CD4-positive, alpha-beta T cell treated with Interleukin-17A for 4 hours (primary cell): ENCODE results near the gene VPS13C.

Experiments
- DNase-seq: peaks from one replicate; pipeline ENCODE4 v3.0.0-alpha.2; 2020; ENCODE audit warnings: mixed read lengths

Gene VPS13C

DNA sequence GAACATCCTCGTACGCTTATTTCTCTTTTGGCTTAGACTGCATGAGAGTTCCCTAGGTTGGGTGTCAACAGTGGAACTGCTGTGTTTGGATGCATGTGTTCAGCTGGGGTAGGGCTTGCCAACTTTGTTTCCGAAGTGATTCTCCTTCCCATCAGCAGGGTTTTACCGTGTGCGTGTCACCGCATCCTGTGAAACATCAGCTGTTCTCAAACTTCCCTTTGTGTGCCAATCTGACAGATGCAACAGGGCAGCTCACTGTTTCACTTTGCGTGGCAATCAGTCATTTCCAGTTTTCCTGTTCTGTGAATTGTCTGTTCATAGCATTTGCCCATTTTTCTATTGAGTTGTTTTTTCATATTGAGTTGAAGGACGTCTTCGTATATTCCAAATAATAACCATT, 218.8 kb downstream of the VPS13C start:
- no peak for DNase-seq

DNA sequence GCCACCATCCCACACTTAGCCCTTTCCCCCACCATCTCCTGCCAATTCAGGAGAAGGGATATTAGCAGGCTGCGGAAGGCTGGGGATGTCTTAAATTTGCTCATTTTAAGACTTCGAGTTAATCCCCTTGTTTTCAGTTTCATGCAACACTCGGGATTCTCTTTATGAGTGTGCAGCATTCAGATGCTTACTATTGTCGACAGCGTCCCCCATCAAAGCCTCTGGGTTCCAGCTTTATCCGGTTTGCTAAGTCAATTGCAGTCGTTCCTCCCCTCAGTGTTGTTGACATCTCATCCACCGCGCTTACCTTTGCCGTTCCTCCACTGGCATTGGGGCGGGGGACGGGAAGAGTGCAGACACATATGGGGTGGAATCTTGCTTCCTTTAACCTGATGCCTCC, 220.2 kb downstream of the VPS13C start:
- DNase-seq: no peak

DNA sequence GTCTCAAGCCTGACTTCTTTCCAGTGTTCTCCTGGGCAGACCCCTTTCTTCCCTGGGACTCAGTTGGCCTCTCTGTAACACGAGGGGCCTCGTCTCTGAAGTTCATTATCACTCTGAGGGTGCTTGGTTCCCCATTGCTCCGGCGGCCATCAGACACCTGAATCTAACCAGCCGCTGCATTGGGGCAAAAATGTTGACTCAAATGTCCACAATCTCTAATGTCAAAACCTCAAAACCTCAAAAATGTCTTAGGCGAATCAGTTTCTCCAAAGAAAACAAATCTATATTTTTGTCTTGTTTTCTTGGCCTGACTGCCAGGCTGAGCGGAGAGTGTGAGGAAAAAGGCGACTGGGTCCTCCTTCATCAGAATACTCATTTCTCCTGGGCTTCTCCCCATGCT, 220.7 kb downstream of the VPS13C start:
- DNase-seq: no peak

DNA sequence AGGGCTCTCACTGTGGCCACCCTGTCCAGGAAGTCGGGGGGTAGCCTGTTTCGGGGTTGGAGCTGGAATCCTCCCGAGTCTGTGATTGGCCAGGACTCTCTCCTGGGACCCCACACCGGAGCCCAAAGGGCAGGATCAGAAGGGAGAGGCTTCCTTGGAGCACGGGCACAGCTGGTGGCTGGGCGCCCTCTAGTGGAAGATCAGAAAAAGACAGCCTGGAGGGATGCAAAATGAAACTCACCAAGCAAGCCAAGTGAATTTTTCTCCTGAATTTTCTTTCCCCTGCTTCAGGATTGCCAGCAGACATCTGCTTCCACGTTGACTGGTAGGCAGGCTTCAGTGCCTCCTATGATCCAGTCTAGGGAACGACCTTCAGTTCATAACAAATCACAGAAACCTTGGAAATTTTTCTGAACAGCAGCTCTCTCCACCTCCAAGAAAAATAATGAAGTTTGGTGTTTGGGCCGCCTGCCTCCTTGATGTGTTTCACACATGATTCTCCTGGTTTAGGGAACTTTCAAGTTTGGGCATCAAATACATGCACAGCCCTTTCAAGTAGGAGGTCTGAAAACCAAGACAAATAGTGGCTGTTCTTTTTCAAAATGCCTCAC, 224.6 kb downstream of the VPS13C start:
- peak; percentile 59 for DNase-seq

DNA sequence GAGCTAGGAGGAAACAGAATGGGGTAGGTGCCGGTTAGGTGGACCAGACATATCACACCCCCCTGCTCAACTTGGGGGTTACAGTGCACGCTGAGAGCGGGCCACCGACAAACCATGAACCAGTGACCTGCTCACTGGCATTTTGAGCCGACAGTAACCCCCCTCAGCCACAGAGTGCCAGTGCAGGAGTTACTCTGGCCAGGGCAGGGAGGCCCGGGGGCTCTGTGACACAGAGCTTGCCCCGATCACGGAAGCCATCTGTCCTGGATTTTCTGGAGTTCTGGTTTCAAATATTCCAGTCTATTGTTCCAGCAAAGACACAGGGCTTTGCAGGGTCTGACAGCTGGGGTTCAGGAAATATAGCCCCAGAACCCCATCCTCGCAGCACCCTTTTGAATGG, 225.2 kb downstream of the VPS13C start:
- DNase-seq: no peak

DNA sequence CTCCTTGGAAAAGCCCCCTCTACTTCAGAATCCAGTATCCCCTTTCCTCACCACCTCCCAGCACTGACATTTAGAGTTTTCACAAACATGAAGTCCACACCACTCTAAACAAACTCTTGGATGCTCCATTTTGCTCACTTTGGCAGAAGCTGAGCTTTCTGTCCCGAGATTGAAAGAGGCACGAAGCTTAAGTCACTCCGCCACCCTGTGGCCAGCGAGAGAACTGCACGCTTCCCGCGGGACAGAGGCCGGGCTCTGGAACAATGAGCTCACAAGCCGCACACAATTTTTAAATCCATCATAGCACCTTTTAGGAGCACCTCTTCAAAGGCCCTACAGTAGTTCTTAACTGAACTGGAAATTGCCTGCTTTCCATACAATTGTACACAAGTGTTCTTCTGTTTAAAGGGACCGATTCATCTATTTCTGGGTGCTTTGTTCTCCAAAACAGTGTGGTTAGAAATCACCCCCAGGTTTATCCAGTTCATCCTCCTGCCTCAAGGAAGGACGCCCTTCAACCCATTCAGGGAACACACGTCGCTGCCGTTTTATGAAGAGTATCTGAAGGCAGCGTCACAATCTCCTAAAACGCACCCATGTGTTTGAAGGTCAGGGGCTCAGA, 226.1 kb downstream of the VPS13C start:
- DNase-seq: peak; percentile 76

DNA sequence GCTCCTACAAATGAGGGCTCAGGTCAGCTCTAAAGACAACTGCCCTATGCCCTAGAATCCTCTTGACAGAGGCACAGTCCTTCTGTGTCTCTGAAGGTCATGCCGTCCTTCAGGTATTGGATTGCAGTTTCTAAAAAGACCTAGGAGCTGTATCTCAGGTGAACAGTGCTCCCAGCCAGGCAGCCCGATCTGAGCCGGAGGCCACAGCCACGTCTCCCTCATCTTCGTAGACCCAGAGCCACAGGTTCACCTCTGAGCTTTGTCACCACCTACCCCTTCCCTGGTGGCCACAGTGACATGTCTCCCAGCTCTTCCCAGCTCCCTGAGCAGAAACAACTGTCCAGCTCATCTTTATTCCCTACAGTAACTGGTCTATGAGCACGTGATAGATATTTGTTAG, 228.0 kb downstream of the VPS13C start:
- no peak for DNase-seq

DNA sequence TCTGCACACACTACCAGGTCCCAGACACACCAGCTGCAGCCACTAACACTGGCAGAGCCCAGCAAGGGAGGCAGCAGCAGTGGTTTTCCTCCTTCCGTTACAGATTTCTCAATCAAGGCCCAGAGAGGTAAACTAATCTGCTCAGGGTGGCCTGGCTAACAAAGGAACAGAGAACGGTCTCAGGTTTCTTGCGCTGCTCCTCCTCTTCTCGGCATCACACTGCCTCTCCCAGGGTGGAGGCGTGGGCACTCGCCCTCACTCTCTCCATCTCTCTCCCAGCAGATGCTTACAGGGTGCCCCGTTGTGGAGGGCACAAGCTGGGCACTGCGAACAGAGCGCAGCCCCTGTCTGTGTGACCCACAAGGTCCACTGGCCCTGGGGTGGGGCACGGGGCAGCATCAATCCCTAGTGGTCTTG, 228.7 kb downstream of the VPS13C start:
- DNase-seq: no peak

DNA sequence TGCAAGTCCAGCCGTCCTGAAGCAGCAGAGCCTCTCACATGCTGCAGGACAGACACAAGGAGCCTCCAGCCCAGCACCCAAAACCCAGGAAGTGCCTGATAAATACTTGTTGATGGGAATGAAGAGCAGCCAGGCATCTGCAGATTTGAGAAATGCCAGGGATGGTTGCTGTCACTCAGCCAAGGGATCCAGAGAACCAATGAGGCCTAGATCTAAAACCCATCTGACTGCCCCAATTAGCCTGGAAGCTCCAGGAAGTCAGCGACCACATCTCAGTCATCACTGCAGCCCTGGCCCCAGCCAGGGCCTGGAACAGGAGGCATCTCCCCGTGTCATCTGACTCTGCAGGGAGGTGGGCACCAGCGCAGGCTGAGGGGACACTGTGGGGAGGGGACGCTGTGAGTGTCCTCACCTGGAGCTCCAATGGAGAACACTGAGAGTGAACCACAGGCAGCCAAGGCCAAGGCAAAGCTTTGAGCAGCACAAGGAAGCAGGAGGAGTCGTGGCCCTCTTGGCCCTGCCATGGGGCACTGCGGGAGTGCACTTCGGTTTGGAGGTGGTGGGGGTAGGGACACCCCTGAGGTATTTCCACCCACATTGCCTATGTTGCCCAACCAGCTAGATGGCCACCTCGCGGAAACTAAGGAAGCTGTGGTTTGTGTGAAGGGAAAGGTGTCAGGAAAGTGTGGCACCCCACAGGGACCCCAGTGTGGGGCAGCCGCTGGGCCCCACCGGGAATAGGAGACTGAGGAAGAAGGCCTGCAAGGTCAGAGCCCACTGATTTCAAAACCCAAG, 229.5 kb downstream of the VPS13C start:
- no peak for DNase-seq

DNA sequence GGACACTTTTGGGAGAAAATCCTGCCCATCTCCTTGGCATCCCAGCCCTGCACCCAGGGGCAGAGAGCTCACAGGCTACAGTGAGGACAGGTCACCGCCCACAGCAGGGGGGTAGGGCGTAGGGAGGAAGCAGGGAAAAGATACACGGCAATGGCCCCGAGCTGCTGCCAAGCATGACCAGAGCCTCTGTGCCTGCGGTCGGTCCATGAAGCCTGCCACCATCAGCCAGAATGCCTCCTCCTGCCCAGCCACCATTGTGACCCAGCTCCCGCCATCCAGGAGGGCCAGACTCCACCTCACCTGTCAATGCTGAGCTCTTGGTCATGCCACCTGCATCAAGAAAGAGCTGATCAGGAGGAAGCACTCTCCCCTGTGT, 230.7 kb downstream of the VPS13C start:
- DNase-seq: no peak

DNA sequence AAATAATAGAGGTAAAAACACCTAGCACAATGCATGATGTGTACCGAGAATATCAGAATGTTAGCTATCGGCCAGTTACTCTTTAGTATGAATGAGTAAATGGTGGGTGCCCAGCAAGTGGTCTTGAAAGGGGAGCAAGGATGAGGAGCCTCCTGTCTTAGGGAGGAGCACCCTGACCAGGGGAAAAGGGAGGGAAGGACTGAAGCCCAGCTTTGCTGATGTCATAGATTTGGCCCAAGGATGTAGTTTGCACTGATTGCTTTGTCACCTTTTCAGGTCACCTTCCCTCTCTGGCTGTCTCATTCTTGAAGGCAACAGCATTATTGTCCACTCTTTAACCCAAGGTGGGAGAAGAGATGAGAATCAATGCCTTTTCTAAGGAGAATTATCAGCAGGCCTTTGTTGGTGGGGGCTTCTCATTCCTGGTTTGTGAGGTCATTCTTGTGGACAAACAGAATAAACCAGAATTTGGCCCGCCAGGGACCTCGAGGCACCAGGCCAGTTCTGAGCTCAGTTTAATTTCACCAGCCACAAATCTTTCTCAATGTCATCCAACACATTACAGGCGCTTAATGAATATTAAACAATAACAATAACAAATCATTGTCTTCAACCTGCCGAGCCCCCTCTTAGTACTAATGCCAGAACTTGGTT, 231.3 kb downstream of the VPS13C start:
- DNase-seq: no peak

DNA sequence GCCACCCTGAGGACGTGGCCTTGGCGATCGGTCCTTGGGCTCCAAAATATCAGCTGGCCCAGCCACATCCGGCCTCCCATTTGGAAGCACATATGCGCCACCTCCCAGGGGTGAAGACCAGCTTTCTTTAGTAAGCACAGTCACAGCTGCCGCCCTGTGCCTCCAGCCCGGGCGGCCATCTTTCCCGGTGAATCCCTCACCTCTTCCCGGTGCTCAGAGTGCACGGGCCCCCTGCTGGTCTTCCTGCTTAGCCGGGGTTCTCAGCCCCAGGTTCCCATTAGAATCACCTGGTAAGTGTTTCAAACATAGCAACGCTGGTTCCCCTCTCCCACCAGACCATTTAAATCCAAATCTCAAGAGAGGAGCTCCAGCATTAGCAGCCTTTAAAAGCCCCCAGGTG, 232.2 kb downstream of the VPS13C start:
- no peak for DNase-seq

DNA sequence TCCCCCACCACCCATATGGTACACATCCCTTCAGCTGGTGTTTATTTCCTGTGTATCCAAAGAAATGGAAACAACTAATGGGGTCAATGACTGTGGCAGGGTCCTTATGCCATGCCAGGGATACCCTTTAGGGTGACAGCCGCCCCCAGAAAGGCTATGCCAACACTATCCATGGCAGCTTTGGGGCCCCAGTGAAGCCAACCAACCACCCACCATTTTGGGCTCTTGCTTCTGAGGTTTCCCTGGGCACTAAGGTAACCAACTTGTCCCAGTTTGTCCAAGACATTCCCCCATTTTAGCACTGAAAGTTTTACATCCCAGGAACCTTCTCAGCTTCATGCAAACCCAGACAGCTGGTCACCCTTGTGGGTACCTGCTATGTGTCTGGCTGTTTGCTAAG, 233.1 kb downstream of the VPS13C start:
- no peak for DNase-seq

DNA sequence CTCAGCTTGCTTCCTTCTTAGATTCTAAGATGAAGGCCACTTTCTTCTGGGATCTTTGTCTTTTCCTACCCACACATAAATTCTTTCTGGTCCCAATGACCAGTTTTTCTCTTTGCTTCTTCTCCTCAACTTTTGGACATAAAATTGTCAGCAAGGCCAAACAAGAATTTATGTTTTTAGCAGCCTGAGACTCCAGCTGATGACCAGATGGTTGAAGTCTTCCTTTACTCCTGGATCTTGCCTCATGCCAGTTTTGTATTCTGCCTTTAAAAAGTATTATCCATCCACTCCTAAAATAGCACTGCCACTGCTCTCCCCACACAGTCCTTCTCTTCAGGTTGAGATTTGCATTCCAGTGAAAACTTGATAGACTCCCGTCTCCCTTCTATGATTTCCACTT, 236.0 kb downstream of the VPS13C start:
- no peak for DNase-seq

DNA sequence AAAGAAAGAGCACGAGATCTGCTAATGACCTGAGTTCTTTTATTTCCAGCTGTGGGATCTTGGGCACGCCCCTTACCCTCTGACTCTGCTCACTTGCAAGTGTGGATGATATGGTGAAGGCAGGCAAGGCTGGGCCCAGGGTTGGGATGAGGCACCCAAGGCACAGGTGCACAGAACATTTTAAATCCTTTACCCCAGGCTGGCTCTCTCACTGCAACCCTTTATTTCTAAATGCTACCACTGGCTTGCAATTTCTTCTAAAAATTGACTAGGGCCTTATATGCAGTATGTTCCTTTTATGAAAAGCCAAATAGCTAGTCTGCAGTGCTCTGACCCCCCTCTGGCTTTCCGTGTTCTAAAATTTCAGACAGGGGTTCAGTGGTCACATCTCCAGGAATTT, 237.7 kb downstream of the VPS13C start:
- DNase-seq: no peak

DNA sequence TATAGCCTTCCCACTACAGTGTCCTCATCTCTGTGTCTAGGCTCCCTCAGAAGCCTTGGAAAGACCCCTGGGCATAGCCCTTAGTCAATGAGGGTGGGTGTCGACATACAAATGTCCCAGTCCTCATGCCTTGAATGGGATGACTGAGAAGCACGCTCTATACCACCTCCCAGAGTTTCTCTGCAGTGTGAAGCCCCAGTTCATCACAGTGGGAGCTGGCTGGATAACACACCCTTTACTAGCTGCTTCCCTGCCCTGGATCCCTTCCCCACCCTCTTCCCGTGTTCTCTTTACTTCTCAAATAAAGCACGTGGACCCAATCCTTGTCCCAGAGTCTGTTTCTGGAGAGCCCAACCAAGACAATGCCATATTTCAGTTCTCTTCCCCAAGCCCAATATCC, 239.3 kb downstream of the VPS13C start:
- DNase-seq: no peak

DNA sequence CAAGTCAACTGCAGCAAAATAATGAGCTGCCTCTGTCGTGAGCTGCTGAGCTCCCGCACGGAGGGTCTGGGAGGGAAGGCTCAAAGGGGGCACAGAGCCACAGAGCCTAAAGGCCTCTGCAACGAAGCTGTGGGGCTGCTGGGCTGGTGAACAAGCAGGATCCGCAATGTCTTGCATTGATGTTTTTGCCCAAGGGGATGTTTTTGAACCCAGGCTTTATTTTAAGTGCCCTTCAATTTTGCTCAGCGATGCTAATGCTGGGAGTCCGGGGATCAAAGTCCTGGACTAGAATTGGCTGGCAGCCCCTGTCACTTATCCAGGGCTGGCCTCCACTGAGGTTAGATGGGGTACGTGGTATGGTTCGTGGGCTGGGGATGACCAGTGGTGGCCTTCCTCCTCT, 240.0 kb downstream of the VPS13C start:
- no peak for DNase-seq

DNA sequence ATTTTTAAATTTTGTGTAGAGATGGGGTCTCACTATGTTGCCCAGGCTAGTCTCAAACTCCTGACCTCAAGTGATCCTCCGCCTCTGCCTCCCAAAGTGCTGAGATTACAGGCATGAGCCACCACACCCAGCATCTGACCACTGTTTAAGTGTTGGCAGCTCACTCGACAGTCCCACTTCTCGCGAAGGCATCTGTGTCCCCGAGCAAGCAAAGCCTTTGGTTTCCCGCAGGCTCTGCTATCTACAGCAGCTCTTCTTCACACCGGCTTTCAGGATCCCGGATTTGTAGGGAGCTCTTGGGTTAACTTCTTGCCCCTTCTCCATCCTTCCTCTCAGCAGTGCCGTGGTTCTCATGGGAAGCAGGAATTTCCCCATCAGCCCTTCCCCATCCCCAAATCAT, 240.9 kb downstream of the VPS13C start:
- DNase-seq: no peak

DNA sequence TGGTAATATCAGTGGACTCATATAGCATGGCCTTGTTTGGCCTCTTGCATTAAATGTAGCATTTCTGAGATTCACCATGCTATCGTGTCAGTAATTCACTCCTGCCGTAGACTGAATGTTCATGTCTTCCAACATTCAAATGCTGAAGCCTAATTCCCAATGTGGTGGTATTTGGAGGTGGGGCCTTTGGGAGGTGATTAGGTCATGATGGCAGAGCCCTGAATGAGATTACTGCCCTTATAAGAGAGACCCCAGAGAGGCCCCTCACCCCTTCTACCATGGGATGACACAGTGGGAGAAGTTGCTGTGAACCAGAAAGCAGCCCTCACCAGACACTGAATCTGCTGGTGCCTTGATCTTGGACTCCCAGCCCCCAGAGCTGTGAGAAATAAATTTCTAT, 241.4 kb downstream of the VPS13C start:
- DNase-seq: no peak

DNA sequence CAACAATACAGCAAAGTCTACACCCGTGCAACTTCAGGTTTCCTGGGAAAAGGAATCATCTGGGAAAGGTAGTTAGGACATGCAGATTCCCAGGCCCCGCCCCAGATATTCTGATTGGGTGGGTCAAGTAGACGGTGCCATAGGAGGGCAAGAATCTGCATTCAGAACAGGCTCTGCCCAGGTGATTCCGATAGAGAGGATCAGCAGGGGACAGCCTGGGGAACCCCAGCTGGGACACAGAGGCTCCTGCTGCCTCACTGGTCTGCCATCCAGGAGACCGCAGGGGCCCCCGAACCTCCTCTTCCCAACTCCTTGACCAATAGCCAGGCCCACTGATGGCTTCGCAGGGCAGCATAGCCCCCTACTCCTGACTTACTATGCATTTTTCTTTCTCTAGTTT, 243.4 kb downstream of the VPS13C start:
- DNase-seq: no peak

DNA sequence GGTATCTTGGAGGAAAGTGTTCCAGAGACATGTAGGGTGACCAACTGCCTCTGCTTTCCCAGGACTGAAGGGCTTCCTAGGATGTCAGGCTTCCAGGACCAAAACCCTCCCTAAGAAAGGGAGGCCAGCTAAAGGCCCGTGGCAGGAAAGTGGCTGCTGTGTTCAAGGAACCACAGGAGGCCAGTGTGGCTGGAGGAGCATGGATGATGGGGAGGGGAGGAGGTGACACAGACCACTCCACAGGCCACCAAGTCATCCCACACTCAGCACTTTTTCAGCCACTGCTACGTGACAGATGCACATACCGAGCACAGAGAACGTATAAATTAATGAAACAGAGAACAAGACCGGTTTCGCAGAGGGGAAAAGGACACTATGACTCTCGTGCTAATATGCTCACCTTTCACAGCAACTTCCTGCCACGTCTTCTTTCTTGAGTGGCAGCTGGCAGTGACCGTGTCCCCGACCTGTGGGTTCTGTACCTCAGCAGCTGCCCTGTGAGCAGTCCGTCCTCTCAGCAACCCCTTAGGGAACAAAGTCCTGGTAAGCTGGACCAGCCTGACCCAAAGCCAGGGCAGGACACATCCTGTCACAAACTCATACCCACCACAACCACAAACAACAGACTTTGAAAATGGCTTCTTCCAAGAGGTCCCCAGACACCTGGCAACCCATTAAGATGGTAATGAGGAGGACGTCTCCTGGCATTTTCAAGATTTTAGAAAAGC, 244.7 kb downstream of the VPS13C start:
- DNase-seq: no peak

DNA sequence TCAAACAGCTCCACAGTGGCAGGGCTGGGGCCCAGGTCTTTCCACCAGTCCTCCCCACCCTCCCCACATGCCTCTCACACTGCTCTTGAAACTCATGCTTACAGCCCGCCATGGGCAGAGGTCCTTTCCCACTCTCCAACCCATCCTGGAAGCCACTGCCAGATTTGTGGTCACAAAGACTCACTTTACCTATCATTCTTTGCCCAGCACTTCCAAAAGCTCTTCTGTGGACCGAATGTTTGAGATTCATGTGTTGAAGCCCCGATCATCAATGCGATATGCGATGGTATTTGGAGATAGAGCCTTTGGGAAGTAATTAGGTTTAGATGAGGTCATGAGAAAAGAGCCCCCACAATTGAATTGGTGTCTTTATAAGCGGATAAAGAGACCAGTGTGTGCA, 247.8 kb downstream of the VPS13C start:
- no peak for DNase-seq

DNA sequence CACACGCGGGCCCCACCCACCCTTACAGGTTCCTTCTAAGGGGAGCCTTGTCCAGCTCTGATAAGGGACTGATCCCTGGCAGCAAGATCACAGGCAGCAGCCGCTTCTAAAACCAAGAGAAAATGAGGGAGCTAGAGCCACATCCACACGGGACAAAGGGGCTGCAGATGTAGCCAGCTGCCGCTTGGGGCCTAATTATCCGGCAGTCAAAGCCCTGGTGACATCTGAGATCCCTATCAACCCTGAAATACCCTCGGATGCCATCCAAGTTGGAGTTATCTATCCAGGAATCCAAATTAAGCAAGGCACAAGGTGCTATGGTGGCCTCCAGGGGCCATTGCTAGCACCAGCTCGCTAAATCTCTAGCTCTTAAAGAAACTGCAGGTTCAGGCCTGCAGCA, 248.3 kb downstream of the VPS13C start:
- DNase-seq: no peak
